Measurements from ENCODE around the gene SLC30A5.

- TF ChIP-seq POLR2AphosphoS5 (IDR thresholded peaks at IDR 0.05; ENCODE audit: low read length): no peak
- no peak for TF ChIP-seq MLLT1 (IDR thresholded peaks at IDR 0.05)
- TF ChIP-seq EP300 (IDR thresholded peaks at IDR 0.05; ENCODE audit: borderline replicate concordance in 1 of 2, control insufficient read depth in 1 of 2, low read depth in 2 of 2, low read length in 2 of 2): no peak
- no peak for TF ChIP-seq POLR2AphosphoS2 (IDR thresholded peaks at IDR 0.05; ENCODE audit: low read depth, low read length)
- no peak for TF ChIP-seq SIX5 (IDR thresholded peaks at IDR 0.05; ENCODE audit: low read depth, low read length, severe bottlenecking)
- no peak for TF ChIP-seq ATF2 (IDR thresholded peaks at IDR 0.05; ENCODE audit: low read length)
- TF ChIP-seq SMC3 (IDR thresholded peaks at IDR 0.05; ENCODE audit: borderline replicate concordance, low read length): no peak
- no peak for TF ChIP-seq IKZF1 (conservative IDR thresholded peaks at IDR 0.05)
- TF ChIP-seq CTCF (IDR thresholded peaks at IDR 0.05 in 2 of 3, conservative IDR thresholded peaks at IDR 0.05 in 1 of 3; ENCODE audit: control insufficient read depth in 2 of 3, extremely low read depth in 1 of 3, insufficient read depth in 1 of 3, low read depth in 3 of 3, low read length in 3 of 3): no peak
Measured at GRCh38 chr5:69052181-69052580, 41.6 kb upstream of the SLC30A5 start.

Data from GM12878 (cell line).